H1 (cell line): ENCODE measurements around the gene PREX1.

ENCODE experiments used
- CBX5 ChIP-seq: fragments of 300-800, 300-1000 bp; sonication (generic); IDR thresholded peaks from 2 replicates; pipeline ENCODE4 v1.7.1; 2016; ENCODE audit warnings: antibody characterized with exemption, low read length, low read depth
- CHD1 ChIP-seq: IDR thresholded peaks from 2 replicates; pipeline ENCODE4 v1.6.1; 2012; ENCODE audit warnings: low read depth, low read length, improper control_type of control experiment
- CREB1 ChIP-seq: IDR thresholded peaks from 2 replicates; pipeline ENCODE4 v1.6.1; 2012; ENCODE audit warnings: inconsistent platforms
- GABPA ChIP-seq: IDR thresholded peaks from 2 replicates; pipeline ENCODE4 v1.6.1; 2011; ENCODE audit warnings: mild to moderate bottlenecking, low read length, moderate library complexity, borderline replicate concordance; ENCODE audit not compliant: insufficient read depth
- JUN ChIP-seq: IDR thresholded peaks from 2 replicates; pipeline ENCODE4 v1.6.1; 2011; ENCODE audit warnings: low read depth, mild to moderate bottlenecking, improper control_type of control experiment, low read length
- KDM5A ChIP-seq: fragments of 200-600 bp; IDR thresholded peaks from 2 replicates; pipeline ENCODE4 v1.7.1; 2012; ENCODE audit warnings: mild to moderate bottlenecking, low read length, inconsistent platforms, mixed read lengths
- MAX ChIP-seq: IDR thresholded peaks from 2 replicates; pipeline ENCODE4 v1.6.1; 2012; ENCODE audit warnings: inconsistent platforms
- POLR2A ChIP-seq, 2 experiments: IDR thresholded peaks; 1 replicate in 1 of 2; 2 replicates in 1 of 2; pipeline ENCODE4 v1.6.1; 2011; ENCODE audit warnings: low read depth in 2 of 2, low read length in 2 of 2, mild to moderate bottlenecking in 2 of 2; ENCODE audit errors: control extremely low read depth in 1 of 2
- RAD21 ChIP-seq, 2 experiments: IDR thresholded peaks in 1 of 2; conservative IDR thresholded peaks in 1 of 2; 2 replicates each; pipeline ENCODE4 v1.6.1; 2011; ENCODE audit warnings: low read depth in 2 of 2, low read length in 2 of 2, improper control_type of control experiment in 1 of 2, inconsistent platforms in 1 of 2, mild to moderate bottlenecking in 1 of 2, moderate library complexity in 1 of 2
- RBBP5 ChIP-seq: IDR thresholded peaks from 2 replicates; pipeline ENCODE4 v1.7.1; 2012; ENCODE audit warnings: low read depth, mild to moderate bottlenecking, inconsistent platforms, low read length, moderate library complexity, borderline replicate concordance
- TAF1 ChIP-seq: IDR thresholded peaks from 2 replicates; pipeline ENCODE4 v1.6.1; 2011; ENCODE audit warnings: mild to moderate bottlenecking, low read depth, low read length
- TF ChIP-seq, protein P1 (sequence below), 3 experiments: IDR thresholded peaks; 1 replicate in 2 of 3; 2 replicates in 1 of 3; pipeline versions ENCODE4 v1.5.1 to v1.6.1; 2011; ENCODE audit warnings: low read length in 3 of 3, mild to moderate bottlenecking in 3 of 3, inconsistent platforms in 2 of 3, low read depth in 1 of 3, moderate library complexity in 1 of 3; ENCODE audit not compliant: insufficient read depth in 1 of 3; ENCODE audit errors: control extremely low read depth in 1 of 3

- no peak for TF ChIP-seq MAX
- TF ChIP-seq JUN = no peak
- TF ChIP-seq KDM5A = no peak
- no peak for TF ChIP-seq TAF1
- TF ChIP-seq RBBP5 = no peak
- TF ChIP-seq GABPA = no peak
- TF ChIP-seq, protein P1, sequence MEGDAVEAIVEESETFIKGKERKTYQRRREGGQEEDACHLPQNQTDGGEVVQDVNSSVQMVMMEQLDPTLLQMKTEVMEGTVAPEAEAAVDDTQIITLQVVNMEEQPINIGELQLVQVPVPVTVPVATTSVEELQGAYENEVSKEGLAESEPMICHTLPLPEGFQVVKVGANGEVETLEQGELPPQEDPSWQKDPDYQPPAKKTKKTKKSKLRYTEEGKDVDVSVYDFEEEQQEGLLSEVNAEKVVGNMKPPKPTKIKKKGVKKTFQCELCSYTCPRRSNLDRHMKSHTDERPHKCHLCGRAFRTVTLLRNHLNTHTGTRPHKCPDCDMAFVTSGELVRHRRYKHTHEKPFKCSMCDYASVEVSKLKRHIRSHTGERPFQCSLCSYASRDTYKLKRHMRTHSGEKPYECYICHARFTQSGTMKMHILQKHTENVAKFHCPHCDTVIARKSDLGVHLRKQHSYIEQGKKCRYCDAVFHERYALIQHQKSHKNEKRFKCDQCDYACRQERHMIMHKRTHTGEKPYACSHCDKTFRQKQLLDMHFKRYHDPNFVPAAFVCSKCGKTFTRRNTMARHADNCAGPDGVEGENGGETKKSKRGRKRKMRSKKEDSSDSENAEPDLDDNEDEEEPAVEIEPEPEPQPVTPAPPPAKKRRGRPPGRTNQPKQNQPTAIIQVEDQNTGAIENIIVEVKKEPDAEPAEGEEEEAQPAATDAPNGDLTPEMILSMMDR (IDR thresholded peaks at IDR 0.05; ENCODE audit: control extremely low read depth in 1 of 3, insufficient read depth in 1 of 3, low read depth in 1 of 3, low read length in 3 of 3) = no peak
- TF ChIP-seq RAD21 (IDR thresholded peaks at IDR 0.05 in 1 of 2, conservative IDR thresholded peaks at IDR 0.05 in 1 of 2; ENCODE audit: low read depth in 2 of 2, low read length in 2 of 2) = no peak
- TF ChIP-seq CBX5 = no peak
- no peak for TF ChIP-seq CHD1
- no peak for TF ChIP-seq POLR2A (IDR thresholded peaks at IDR 0.05; ENCODE audit: control extremely low read depth in 1 of 2, low read depth in 2 of 2, low read length in 2 of 2)
- no peak for TF ChIP-seq CREB1
Measured at GRCh38 chr20:48761023-48761785, 66.6 kb downstream of the PREX1 start.
